ENCODE data around the gene SPNS3.
A peak's percentile ranks its signal among the peaks of the same experiment; 100 is the strongest.

The SPNS3 gene

DNA sequence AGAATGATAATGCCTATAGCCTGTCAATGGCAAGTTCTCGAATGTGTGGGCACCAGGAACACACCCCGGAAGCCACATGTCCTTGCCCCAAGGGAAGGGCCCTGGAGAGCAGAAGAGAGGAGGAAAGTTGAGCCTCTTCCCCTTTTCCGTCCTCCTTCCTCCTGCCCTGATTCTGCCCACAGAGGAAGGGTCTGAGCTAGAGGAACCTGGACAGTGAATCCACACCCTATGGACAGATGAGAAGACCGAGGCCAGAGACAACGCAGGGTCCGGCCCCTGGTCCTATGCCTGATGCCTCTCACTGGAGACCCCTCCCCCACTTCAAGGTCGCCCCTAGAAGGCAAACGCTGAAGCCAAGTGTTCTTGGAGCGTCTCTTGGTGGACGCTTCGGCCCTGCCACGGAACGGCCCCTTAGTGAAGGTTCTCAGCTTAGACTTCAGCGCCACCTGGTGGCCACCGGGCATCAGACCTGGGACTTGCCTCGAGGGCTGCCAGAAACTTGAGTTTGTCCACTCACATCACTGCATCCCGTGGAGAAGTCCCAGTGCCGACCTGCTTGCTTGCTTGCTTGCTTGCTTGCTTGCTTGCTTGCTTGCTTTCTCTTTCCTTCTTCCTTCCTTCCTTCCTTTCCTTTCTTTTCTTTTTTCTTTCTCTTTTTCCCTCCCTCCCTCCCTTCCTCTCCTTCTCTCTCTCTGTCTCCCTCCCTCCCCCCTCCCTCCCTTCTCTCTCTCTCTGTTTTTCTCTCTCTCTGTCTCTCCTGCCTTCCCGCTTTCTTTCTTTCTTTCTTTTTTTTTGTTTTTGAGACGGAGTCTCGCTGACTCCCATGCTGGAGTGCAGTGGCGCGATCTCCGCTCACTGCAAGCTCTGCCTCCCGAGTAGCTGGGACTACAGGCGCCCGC lies 20.6 kb upstream of the SPNS3 start (continued):
- peak; percentile 92 for TF ChIP-seq ZBTB48 (tag by site-specific recombination; IDR thresholded peaks at IDR 0.05)
- 0 out of 2 replicates have a peak, but pooled peaks have one; percentile 21 for TF ChIP-seq BCL11B (tag by site-specific recombination; IDR thresholded peaks at IDR 0.05; ENCODE audit: low read depth)
- 0 out of 2 replicates have a peak, but pooled peaks have one; percentile 62 for TF ChIP-seq KLF17 (tag by site-specific recombination; IDR thresholded peaks at IDR 0.05)

GRCh38 chr17:4417129-4417667 lies 16.5 kb upstream of the SPNS3 start:
- POLR2A ChIA-PET, result no interaction called here
- Histone ChIP-seq H3K4me3 (ENCODE audit: low read depth, low read length) (no peak overlapping the region), H3K9me3 (ENCODE audit: control insufficient read depth, insufficient read depth, low read depth, low read length) (no peaks in the 10 kb centered on the region), H3K4me1 (ENCODE audit: control insufficient read depth, insufficient read depth, low read length) (no peaks in the 10 kb centered on the region), H3K27ac (ENCODE audit: extremely low read depth, low read depth, low read length) (no peak overlapping the region), H3K36me3 (ENCODE audit: control insufficient read depth in 2 of 2, insufficient read depth in 1 of 2, low read length in 2 of 2) (no peaks in the 10 kb centered on the region)
- TF ChIP-seq, protein P1, sequence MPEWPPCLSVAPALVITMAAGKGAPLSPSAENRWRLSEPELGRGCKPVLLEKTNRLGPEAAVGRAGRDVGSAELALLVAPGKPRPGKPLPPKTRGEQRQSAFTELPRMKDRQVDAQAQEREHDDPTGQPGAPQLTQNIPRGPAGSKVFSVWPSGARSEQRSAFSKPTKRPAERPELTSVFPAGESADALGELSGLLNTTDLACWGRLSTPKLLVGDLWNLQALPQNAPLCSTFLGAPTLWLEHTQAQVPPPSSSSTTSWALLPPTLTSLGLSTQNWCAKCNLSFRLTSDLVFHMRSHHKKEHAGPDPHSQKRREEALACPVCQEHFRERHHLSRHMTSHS (tag by site-specific recombination; IDR thresholded peaks at IDR 0.05), result no peak
- no peak for TF ChIP-seq HOXC10 (CRISPR knock-in tag; IDR thresholded peaks at IDR 0.05)
- TF ChIP-seq PRDM1 (tag by site-specific recombination; IDR thresholded peaks at IDR 0.05), result 0 out of 2 replicates have a peak, but pooled peaks have one; percentile 17
- TF ChIP-seq ZNF792 (tag by site-specific recombination; IDR thresholded peaks at IDR 0.05), result no peak
- CTCF ChIA-PET, result interaction anchor here (0.6 to 5.3 kb wide), 7 partner anchors 9 to 298 kb away, joined by 3 to 63 read pairs (median 5); no protein-coding TSS in a partner anchor

DNA sequence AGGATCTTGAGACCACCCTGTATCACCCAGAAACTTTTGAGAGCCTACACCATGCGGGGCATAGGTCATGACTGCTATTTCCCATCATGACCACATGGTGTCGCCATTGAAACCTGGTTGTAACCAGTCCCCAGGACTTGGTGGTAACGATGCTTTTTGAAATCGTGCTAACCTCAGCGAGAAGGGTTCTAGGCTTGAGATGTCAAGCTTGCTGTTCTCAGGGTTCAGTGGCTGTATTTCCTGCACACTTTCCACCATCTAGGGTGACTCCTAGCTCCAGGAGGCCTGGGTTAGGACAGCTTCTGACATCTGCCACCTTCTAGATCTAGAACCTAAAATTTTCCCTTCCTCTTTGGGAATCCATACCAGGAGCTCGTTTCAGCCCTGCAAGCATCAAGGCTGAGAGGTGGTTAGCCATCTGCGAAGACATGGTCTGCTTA lies 13.0 kb upstream of the SPNS3 start:
- Histone ChIP-seq H3K9me3 (ENCODE audit: control insufficient read depth, insufficient read depth, low read depth, low read length) (no peaks in the 10 kb centered on the region), H3K4me3 (ENCODE audit: low read depth, low read length) (no peak overlapping the region), H3K27ac (ENCODE audit: extremely low read depth, low read depth, low read length) (no peak overlapping the region), H3K4me1 (ENCODE audit: control insufficient read depth, insufficient read depth, low read length) (no peaks in the 10 kb centered on the region), H3K36me3 (ENCODE audit: control insufficient read depth in 2 of 2, insufficient read depth in 1 of 2, low read length in 2 of 2) (no peaks in the 10 kb centered on the region)
- CTCF ChIA-PET, result interaction anchor here (0.6 to 3.7 kb wide), 46 partner anchors 9 to 640 kb away, joined by 3 to 23 read pairs (median 4); partner anchors contain the start of genes GGT6, SPNS2 and SPNS3
- POLR2A ChIA-PET, result interaction anchor here (0.6 to 1.2 kb wide), 5 partner anchors 110 to 198 kb away, joined by 3 to 5 read pairs (median 4); no protein-coding TSS in a partner anchor
- TF ChIP-seq KLF17 (tag by site-specific recombination; IDR thresholded peaks at IDR 0.05) (0 out of 2 replicates have a peak, but pooled peaks have one; percentile 11), ZNF600 (tag by site-specific recombination; IDR thresholded peaks at IDR 0.05) (peak; percentile 71), ZSCAN18 (tag by site-specific recombination; IDR thresholded peaks at IDR 0.05) (no peak), ZFHX2 (tag by site-specific recombination; conservative IDR thresholded peaks at IDR 0.05) (no peak), ZNF626 (tag by site-specific recombination; IDR thresholded peaks at IDR 0.05) (no peak), ZNF394 (tag by site-specific recombination; IDR thresholded peaks at IDR 0.05; ENCODE audit: borderline replicate concordance) (no peak), ZNF2 (tag by site-specific recombination; IDR thresholded peaks at IDR 0.05) (peak; percentile 76; the same call in 1 of the 2 replicates), KLF8 (tag by site-specific recombination; IDR thresholded peaks at IDR 0.05) (no peak), ZNF677 (tag by site-specific recombination; IDR thresholded peaks at IDR 0.05) (no peak), KLF16 (tag by site-specific recombination; IDR thresholded peaks at IDR 0.05) (no peak)
- TF ChIP-seq, protein P2, sequence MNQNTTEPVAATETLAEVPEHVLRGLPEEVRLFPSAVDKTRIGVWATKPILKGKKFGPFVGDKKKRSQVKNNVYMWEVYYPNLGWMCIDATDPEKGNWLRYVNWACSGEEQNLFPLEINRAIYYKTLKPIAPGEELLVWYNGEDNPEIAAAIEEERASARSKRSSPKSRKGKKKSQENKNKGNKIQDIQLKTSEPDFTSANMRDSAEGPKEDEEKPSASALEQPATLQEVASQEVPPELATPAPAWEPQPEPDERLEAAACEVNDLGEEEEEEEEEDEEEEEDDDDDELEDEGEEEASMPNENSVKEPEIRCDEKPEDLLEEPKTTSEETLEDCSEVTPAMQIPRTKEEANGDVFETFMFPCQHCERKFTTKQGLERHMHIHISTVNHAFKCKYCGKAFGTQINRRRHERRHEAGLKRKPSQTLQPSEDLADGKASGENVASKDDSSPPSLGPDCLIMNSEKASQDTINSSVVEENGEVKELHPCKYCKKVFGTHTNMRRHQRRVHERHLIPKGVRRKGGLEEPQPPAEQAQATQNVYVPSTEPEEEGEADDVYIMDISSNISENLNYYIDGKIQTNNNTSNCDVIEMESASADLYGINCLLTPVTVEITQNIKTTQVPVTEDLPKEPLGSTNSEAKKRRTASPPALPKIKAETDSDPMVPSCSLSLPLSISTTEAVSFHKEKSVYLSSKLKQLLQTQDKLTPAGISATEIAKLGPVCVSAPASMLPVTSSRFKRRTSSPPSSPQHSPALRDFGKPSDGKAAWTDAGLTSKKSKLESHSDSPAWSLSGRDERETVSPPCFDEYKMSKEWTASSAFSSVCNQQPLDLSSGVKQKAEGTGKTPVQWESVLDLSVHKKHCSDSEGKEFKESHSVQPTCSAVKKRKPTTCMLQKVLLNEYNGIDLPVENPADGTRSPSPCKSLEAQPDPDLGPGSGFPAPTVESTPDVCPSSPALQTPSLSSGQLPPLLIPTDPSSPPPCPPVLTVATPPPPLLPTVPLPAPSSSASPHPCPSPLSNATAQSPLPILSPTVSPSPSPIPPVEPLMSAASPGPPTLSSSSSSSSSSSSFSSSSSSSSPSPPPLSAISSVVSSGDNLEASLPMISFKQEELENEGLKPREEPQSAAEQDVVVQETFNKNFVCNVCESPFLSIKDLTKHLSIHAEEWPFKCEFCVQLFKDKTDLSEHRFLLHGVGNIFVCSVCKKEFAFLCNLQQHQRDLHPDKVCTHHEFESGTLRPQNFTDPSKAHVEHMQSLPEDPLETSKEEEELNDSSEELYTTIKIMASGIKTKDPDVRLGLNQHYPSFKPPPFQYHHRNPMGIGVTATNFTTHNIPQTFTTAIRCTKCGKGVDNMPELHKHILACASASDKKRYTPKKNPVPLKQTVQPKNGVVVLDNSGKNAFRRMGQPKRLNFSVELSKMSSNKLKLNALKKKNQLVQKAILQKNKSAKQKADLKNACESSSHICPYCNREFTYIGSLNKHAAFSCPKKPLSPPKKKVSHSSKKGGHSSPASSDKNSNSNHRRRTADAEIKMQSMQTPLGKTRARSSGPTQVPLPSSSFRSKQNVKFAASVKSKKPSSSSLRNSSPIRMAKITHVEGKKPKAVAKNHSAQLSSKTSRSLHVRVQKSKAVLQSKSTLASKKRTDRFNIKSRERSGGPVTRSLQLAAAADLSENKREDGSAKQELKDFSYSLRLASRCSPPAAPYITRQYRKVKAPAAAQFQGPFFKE (tag by site-specific recombination; IDR thresholded peaks at IDR 0.05; ENCODE audit: borderline replicate concordance), result no peak
- TF ChIP-seq, protein P3, sequence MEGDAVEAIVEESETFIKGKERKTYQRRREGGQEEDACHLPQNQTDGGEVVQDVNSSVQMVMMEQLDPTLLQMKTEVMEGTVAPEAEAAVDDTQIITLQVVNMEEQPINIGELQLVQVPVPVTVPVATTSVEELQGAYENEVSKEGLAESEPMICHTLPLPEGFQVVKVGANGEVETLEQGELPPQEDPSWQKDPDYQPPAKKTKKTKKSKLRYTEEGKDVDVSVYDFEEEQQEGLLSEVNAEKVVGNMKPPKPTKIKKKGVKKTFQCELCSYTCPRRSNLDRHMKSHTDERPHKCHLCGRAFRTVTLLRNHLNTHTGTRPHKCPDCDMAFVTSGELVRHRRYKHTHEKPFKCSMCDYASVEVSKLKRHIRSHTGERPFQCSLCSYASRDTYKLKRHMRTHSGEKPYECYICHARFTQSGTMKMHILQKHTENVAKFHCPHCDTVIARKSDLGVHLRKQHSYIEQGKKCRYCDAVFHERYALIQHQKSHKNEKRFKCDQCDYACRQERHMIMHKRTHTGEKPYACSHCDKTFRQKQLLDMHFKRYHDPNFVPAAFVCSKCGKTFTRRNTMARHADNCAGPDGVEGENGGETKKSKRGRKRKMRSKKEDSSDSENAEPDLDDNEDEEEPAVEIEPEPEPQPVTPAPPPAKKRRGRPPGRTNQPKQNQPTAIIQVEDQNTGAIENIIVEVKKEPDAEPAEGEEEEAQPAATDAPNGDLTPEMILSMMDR (tag by site-specific recombination; IDR thresholded peaks at IDR 0.05), result peak; percentile 67

Measured in HEK293 (cell line).